ENCODE measurements around the gene NOX1.

The NOX1 gene

DNA sequence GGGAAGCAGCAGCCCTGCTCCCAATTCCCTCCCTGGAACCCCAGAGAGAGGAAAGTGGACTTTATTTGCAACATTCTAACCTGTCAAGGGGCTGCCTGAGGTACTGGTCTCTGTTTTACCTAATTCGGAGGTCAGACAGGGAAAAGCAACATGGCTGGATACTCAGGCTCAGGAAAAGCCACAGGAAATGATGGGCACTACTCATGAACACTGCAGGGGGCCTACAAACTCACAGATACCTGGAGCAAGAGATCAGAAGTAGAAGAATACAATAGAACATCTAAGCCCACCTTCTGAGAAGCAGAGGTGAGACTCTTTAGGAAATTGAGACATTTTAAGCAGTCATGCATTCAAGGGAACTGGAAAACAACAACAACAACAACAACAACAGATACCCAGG, 69.4 kb downstream of the NOX1 start:
- no peak overlapping the region for H2AFZ ChIP-seq (ENCODE audit: low read depth, low read length, severe bottlenecking)
- no peaks in the 10 kb centered on the region for H3K27me3 ChIP-seq (ENCODE audit: low read length)
- no peak overlapping the region for H3K9ac ChIP-seq (ENCODE audit: low read length)
- H4K20me1 ChIP-seq (ENCODE audit: low read depth, low read length) = no peaks in the 10 kb centered on the region
- no peak overlapping the region for H3K27ac ChIP-seq (ENCODE audit: low read depth, low read length)
- no peaks in the 10 kb centered on the region for H3K79me2 ChIP-seq (ENCODE audit: insufficient read depth, low read length)
- no peak overlapping the region for H3K4me3 ChIP-seq (ENCODE audit: insufficient read depth, low read length, poor library complexity, severe bottlenecking)
- no peaks in the 10 kb centered on the region for H3K9me2 ChIP-seq (replicated peaks; ENCODE audit: insufficient read depth, low read length)
- H3K9me3 ChIP-seq (ENCODE audit: insufficient read depth, low read length) = no peaks in the 10 kb centered on the region
- H3F3A ChIP-seq (ENCODE audit: insufficient read depth) = no peaks in the 10 kb centered on the region
- no peak overlapping the region for H3K4me2 ChIP-seq (ENCODE audit: low read depth, low read length, poor library complexity, severe bottlenecking)
- H3K36me3 ChIP-seq (ENCODE audit: low read length) = no peaks in the 10 kb centered on the region
- TF ChIP-seq EZH2phosphoT487 (conservative IDR thresholded peaks at IDR 0.05; ENCODE audit: low read length) = no peak
- TF ChIP-seq CTCF (IDR thresholded peaks at IDR 0.05; ENCODE audit: insufficient read depth, low read length, poor library complexity, severe bottlenecking) = no peak

GRCh38 chrX:100802843-100803242, 71.3 kb downstream of the NOX1 start:
- Histone ChIP-seq H3K9me2 (replicated peaks; ENCODE audit: insufficient read depth, low read length) (no peaks in the 10 kb centered on the region), H3K9me3 (ENCODE audit: insufficient read depth, low read length) (no peaks in the 10 kb centered on the region), H3K9ac (ENCODE audit: low read length) (no peak overlapping the region), H3K4me2 (ENCODE audit: low read depth, low read length, poor library complexity, severe bottlenecking) (no peak overlapping the region), H3K27me3 (ENCODE audit: low read length) (no peaks in the 10 kb centered on the region), H3K79me2 (ENCODE audit: insufficient read depth, low read length) (no peaks in the 10 kb centered on the region), H3F3A (ENCODE audit: insufficient read depth) (no peaks in the 10 kb centered on the region), H3K27ac (ENCODE audit: low read depth, low read length) (no peak overlapping the region), H2AFZ (ENCODE audit: low read depth, low read length, severe bottlenecking) (no peak overlapping the region), H3K4me3 (ENCODE audit: insufficient read depth, low read length, poor library complexity, severe bottlenecking) (no peak overlapping the region), H4K20me1 (ENCODE audit: low read depth, low read length) (no peaks in the 10 kb centered on the region), H3K36me3 (ENCODE audit: low read length) (no peaks in the 10 kb centered on the region)
- TF ChIP-seq CTCF (IDR thresholded peaks at IDR 0.05; ENCODE audit: insufficient read depth, low read length, poor library complexity, severe bottlenecking) = no peak
- no peak for TF ChIP-seq EZH2phosphoT487 (conservative IDR thresholded peaks at IDR 0.05; ENCODE audit: low read length)

DNA sequence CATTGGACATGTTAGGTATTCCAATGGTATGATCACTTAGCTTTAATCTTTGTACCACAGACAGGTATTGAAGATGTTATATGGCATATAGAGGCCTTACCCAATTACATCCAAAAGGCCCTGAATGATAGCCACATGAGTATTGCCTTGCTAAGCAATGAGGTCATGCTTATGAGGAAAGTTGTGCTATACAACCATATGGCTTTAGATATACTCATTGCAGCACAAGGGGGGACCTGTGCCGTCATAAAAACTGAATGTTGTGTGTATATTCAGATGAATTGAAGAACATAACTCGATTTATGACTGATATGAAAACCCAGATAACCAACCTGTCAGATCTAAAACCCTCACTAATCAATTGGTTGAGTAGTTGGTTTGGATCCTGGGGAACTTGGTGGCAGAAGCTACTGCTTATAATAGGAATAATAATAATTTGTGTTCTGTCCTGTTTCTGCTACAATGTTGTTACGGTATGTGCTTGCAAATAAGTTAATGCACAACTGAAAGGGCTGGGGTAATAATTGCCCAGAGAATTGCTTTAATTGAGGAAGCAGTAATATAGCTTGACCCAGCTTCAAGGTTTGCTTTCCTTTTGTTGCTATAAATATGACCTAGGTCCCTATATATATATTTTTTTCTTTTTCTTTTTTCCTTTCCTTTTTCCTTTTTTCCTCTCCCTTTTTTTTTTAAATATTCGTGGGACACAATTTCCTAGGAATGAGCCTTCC, 75.5 kb downstream of the NOX1 start:
- H3K9me2 ChIP-seq (replicated peaks; ENCODE audit: insufficient read depth, low read length) = no peaks in the 10 kb centered on the region
- no peaks in the 10 kb centered on the region for H3K36me3 ChIP-seq (ENCODE audit: low read length)
- no peak overlapping the region for H3K4me3 ChIP-seq (ENCODE audit: insufficient read depth, low read length, poor library complexity, severe bottlenecking)
- H4K20me1 ChIP-seq (ENCODE audit: low read depth, low read length) = no peaks in the 10 kb centered on the region
- no peaks in the 10 kb centered on the region for H3K79me2 ChIP-seq (ENCODE audit: insufficient read depth, low read length)
- TF ChIP-seq CTCF (IDR thresholded peaks at IDR 0.05; ENCODE audit: insufficient read depth, low read length, poor library complexity, severe bottlenecking) (no peak), EZH2phosphoT487 (conservative IDR thresholded peaks at IDR 0.05; ENCODE audit: low read length) (no peak)
- H3K9ac ChIP-seq (ENCODE audit: low read length) = no peak overlapping the region
- H3K4me2 ChIP-seq (ENCODE audit: low read depth, low read length, poor library complexity, severe bottlenecking) = no peak overlapping the region
- H3F3A ChIP-seq (ENCODE audit: insufficient read depth) = no peaks in the 10 kb centered on the region
- no peaks in the 10 kb centered on the region for H3K27me3 ChIP-seq (ENCODE audit: low read length)
- no peak overlapping the region for H2AFZ ChIP-seq (ENCODE audit: low read depth, low read length, severe bottlenecking)
- no peaks in the 10 kb centered on the region for H3K9me3 ChIP-seq (ENCODE audit: insufficient read depth, low read length)
- no peak overlapping the region for H3K27ac ChIP-seq (ENCODE audit: low read depth, low read length)

All from SU-DHL-6 (cell line).